HG02943 (cell line): ENCODE results near the gene DENND1B.

Experiments used
- ATAC-seq: cut with Tn5 transposase; IDR thresholded peaks from one replicate; pipeline ENCODE4 v1.9.1; 2021; ENCODE audit warnings: mild to moderate bottlenecking, low read depth, moderate library complexity; ENCODE audit not compliant: unreplicated experiment

The DENND1B gene, protein sequence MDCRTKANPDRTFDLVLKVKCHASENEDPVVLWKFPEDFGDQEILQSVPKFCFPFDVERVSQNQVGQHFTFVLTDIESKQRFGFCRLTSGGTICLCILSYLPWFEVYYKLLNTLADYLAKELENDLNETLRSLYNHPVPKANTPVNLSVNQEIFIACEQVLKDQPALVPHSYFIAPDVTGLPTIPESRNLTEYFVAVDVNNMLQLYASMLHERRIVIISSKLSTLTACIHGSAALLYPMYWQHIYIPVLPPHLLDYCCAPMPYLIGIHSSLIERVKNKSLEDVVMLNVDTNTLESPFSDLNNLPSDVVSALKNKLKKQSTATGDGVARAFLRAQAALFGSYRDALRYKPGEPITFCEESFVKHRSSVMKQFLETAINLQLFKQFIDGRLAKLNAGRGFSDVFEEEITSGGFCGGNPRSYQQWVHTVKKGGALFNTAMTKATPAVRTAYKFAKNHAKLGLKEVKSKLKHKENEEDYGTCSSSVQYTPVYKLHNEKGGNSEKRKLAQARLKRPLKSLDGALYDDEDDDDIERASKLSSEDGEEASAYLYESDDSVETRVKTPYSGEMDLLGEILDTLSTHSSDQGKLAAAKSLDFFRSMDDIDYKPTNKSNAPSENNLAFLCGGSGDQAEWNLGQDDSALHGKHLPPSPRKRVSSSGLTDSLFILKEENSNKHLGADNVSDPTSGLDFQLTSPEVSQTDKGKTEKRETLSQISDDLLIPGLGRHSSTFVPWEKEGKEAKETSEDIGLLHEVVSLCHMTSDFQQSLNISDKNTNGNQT

DNA sequence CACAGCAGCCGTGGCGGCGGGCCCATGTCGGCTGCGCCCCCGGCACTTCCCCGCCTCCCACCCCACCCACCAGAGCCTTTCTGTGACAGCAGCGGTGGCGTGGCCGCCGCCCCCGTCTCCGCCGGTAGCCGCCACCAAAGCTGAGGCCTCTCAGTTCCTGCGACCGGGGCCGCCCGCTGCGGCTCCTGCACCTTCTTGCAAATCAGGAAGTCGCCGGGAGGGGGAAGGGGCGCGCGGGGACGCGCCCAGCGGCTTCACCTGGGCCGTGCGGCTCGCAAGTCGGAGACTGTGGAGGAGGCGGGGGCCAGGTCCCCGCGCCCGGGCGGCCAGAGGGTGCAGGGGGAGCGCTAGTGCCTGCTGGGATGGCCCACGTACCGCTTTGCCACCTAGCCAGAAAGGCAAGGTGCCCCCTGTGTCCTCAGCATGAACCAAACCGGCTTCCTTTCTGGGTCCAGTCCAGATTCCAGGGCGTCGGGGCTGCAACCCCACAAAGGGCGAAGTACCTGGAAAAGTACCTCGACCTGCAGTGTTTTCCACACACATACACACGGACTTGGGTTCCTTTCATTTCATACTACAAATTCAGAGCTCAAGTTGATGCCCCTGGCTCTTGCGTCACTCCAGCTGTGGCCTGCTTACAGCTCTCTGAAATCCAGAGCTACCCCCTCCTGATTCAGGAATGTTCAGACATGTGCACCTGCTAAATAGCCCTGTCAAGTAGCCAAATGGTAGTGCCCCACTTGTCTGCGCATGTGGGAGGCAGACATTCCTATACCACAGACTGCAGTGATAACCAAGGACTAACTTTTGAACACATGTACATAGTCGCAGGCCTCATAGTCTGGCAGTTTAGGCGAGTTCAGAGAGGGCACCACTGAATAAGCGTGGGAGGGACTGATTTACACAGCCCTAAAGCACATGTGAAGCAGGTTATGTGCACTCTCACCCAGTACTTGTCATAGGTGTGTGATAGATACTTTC, at the start of gene DENND1B:
DENND1B (minus strand) TSS at position 199 of the 981 bp plus-strand sequence. CDS start 325 bp downstream, outside the sequence.
- peak; percentile 62 for ATAC-seq

GRCh38 chr1:197814306-197814705, 39.0 kb upstream of the DENND1B start:
- ATAC-seq = no peak

GRCh38 chr1:197813741-197814140, 38.5 kb upstream of the DENND1B start:
- ATAC-seq = no peak

- no peak for ATAC-seq
Observed at GRCh38 chr1:197811769-197812168, 36.5 kb upstream of the DENND1B start.

DNA sequence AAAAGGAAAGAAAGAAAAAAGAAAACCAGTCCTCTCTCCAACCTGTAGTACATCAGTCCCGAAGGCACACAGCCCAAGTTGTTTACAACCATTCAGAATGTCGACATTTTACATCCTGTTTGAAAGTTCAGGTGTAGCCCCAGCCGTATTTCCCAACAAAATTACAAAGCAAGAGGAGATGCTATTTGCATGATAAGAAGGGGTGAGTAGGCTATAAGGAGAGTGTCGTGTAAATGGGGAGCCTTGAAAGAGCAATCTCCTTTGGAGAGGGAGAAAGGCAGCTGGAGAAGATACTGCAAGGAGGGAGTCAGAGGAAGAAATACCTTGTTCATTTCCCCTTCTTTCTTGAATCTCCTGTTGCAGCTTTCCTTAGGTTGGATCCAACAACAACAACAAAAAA, 35.5 kb upstream of the DENND1B start:
- no peak for ATAC-seq

GRCh38 chr1:197808880-197809279, 33.6 kb upstream of the DENND1B start:
- no peak for ATAC-seq

- no peak for ATAC-seq
Observed at GRCh38 chr1:197807739-197808453, 32.6 kb upstream of the DENND1B start.

DNA sequence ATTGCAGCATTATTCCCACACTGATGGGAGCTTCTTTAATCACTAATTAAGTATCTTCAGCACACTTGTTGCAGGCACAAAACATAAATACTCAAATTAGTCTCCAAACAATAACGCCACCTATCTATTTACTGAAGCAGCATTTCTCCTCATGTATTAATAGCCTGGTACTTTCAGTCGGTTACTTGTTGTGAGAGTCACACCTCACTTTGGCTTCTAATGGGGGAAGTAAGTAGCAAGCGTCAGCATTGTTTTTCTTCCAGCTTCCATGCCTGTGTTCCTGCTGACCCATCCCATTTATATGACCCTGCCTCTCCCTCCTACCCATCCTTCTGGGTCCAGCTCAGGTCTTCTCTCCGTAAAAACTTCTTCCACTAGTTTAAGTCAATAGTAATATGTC, 31.9 kb upstream of the DENND1B start:
- no peak for ATAC-seq

DNA sequence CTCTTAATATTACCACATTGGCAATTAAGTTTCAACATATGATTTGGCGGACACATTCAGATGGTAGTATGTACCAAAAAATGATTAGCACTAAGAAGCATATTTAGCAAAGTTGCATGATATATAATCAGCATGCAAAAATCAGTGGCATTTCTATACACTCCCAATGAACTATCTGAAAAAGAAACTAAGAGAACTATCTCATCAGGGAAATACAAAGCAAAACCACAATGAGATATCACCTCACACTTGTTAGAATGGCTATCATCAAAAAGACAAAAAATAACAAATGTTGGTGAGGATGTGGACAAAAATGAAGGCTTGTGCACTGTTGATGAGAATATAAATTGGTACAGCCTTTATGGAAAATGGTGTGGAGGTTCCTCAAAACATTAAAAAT, 31.4 kb upstream of the DENND1B start:
- ATAC-seq = no peak

DNA sequence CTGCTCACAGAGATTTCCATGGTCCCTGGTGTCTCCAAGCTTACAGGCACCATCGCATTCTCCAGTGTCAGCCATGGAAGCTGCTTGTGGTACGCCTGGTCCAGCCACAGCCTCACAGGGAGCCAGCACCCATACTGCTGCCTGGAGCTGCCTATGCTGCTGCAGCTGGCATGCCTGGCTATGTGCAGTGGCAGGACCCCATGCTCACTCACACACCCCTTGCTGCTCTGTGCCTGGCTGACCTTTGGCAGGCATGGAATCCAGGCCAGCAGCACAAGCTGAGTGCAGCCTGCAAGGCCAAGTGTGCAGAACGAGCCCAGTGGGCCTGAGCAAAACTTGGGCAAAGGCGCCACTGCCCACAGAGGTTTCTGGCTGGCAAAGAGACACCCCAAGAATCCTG, 26.4 kb upstream of the DENND1B start:
- ATAC-seq = no peak

DNA sequence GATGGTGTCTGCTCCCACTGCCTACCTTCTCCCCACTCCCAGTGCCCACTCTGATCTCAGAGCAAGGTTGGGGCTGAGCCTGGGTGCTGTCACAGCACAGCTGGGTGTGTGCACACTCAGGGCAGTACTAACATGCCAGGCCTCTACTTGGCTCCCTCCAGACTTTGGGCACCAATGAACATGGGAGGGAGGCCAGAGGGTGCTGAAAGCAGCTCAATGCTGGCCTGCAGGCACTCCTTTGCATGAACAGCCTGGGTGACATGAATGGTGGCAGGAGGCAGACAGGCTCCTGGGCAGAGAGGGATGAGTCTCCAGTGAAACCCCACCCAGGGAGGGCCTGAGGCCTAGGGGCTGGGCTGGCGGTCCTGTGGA, 25.8 kb upstream of the DENND1B start:
- no peak for ATAC-seq

- ATAC-seq = no peak
Observed at GRCh38 chr1:197800379-197801110, 25.3 kb upstream of the DENND1B start.

- no peak for ATAC-seq
Observed at GRCh38 chr1:197799271-197799670, 24.0 kb upstream of the DENND1B start.

DNA sequence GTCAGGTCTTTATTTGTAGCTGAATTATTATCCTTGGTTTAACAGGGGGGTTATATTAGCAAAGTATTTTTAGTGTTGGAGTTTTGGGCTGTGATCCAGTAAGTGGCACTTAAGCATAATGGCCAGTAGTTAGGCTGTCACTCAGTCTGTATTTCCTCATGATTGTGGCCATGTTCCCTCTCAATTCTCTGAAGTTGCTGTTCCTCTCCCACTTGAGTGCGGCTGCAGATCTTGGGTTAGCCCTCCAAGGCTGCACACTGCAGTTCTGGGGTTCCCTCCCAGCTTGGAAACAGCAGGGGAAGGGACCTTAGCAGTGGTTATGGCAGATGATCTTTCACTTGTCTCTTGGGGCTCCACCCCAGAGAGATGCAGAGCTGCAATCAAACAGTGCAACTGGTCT, 23.2 kb upstream of the DENND1B start:
- no peak for ATAC-seq

GRCh38 chr1:197797010-197797409, 21.7 kb upstream of the DENND1B start:
- ATAC-seq = no peak

- no peak for ATAC-seq
Observed at GRCh38 chr1:197788741-197789739, 13.8 kb upstream of the DENND1B start.

DNA sequence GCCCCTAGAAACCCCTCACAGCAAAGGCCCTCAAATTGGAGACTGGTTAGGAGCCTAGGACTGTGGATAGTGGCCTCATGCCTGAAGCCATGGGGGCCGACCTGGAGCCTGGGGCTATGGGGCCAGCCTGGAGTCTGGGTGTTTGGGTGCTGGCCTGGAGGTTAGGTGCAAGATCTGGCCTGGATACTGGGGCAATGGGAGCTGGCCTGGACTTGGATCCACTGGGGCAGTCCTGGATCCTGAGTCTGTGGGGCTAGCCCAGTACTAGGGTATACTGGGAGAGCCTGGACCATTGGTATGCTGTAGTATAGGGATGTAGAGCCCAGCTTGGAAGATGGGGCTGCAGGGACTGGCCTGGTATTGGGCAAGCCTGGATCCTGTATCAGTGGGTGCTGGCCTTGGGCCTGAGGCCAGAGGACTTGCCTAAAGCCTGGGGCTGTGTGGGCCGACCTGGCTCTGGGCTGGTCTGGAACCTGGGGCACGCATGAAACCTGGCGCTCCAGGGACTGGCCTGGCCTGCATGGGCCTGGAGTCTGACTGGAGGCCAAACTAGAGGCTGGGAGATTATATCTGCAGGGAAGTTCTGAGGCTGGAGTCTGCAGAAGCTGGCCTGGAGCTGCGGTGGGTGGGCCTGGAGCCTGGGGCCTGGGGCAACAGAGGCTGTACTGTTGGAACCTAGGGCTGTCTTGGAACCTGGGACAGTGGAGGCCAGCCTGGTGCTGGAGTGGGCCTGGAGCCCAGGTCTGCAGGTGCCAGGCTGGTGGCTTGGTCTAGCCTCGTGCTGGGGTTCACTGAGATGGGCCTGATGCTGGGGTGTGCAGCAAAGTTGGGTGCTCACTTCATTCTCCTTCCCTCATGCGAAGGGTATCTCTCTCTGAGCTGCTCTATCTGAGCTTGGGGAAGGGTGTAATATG, 12.6 kb upstream of the DENND1B start:
- ATAC-seq = no peak
